Right atrium auricular region (tissue), 2 donors: ENCODE data around the gene FBXL22. TPM values are rescaled to one million over a fixed set of nuclear protein-coding genes. Genes with fewer than 3 reads are reported as not detected.

ENCODE experiments used
- DNase-seq: peaks from one replicate; pipeline ENCODE4 v3.0.0-alpha.2; 2019; ENCODE audit warnings: low spot score
- H3K27ac ChIP-seq, 2 donors: fragments of 200-600 bp; sonication (generic); 1 replicate in 1 of 2; 2 replicates in 1 of 2; pipeline ENCODE4 v1.5.1; 2016 to 2019
- H3K27me3 ChIP-seq, 2 donors: fragments of 200-600 bp; sonication (generic); one replicate each; pipeline versions ENCODE4 v1.5.1 to v1.6.0; 2017 to 2019
- H3K36me3 ChIP-seq: fragments of 200-600 bp; sonication (generic); one replicate; pipeline ENCODE4 v1.5.1; 2016
- H3K4me1 ChIP-seq, 2 donors: fragments of 200-600 bp; sonication (generic); one replicate each; pipeline versions ENCODE4 v1.5.1 to v1.6.0; 2017 to 2019
- H3K4me3 ChIP-seq, 2 donors: fragments of 200-600 bp; sonication (generic); 1 replicate in 1 of 2; 2 replicates in 1 of 2; pipeline ENCODE4 v1.5.1; 2017 to 2019; ENCODE audit warnings: mild to moderate bottlenecking in 1 of 2, moderate library complexity in 1 of 2
- H3K9me3 ChIP-seq, 2 donors: fragments of 200-600 bp; sonication (generic); one replicate each; pipeline ENCODE4 v1.5.1; 2019
- CTCF ChIP-seq, 2 donors: fragments of 200-600 bp; sonication (generic); IDR thresholded peaks; one replicate each; pipeline ENCODE4 v1.5.1; 2019; ENCODE audit warnings: antibody characterized with exemption in 2 of 2
- total RNA-seq, 2 donors: library from RNA; depleted of rRNA; stranded (reverse); fragments of >200 nt; gene quantifications; one replicate each; pipeline ENCODE4 v1.1.0, GENCODE V29; 2016

The FBXL22 gene
- total RNA-seq, 2 donors from 2014 or later = 13.8 to 20.1 TPM

- H3K36me3 ChIP-seq = peaks cover under 1% of the 10 kb centered on the region
- TF ChIP-seq CTCF (IDR thresholded peaks at IDR 0.05) = no peak
These were observed 15.0 kb upstream of the FBXL22 start for GRCh38 chr15:63582179-63582578.

GRCh38 chr15:63582718-63583426 lies 14.3 kb upstream of the FBXL22 start:
- no peak overlapping the region for H3K27ac ChIP-seq
- H3K9me3 ChIP-seq = no peaks in the 10 kb centered on the region
- no peaks in the 10 kb centered on the region for H3K4me1 ChIP-seq
- H3K4me3 ChIP-seq = no peak overlapping the region
- DNase-seq = no peak
- H3K36me3 ChIP-seq = no peaks in the 10 kb centered on the region
- no peak for TF ChIP-seq CTCF (IDR thresholded peaks at IDR 0.05)
- no peaks in the 10 kb centered on the region for H3K27me3 ChIP-seq

More at GRCh38 chr15:63582179-63582578, 15.0 kb upstream of the FBXL22 start:
- H3K27me3 ChIP-seq = no peaks in the 10 kb centered on the region
- no peaks in the 10 kb centered on the region for H3K9me3 ChIP-seq
- no peak overlapping the region for H3K27ac ChIP-seq
- H3K4me1 ChIP-seq = no peaks in the 10 kb centered on the region
- no peak overlapping the region for H3K4me3 ChIP-seq
- no peak for DNase-seq

- Histone ChIP-seq H3K4me3 (no peak overlapping the region), H3K4me1 (no peaks in the 10 kb centered on the region), H3K27me3 (no peaks in the 10 kb centered on the region), H3K9me3 (no peaks in the 10 kb centered on the region), H3K27ac (no peak overlapping the region), H3K36me3 (peaks cover 35% of the 10 kb centered on the region)
- DNase-seq = no peak
- no peak for TF ChIP-seq CTCF (IDR thresholded peaks at IDR 0.05)
These were observed 10.4 kb upstream of the FBXL22 start for GRCh38 chr15:63586790-63587189.

- no peaks in the 10 kb centered on the region for H3K9me3 ChIP-seq
- TF ChIP-seq CTCF (IDR thresholded peaks at IDR 0.05) = no peak
- no peaks in the 10 kb centered on the region for H3K27me3 ChIP-seq
- no peak for DNase-seq
- peaks cover 38% of the 10 kb centered on the region for H3K36me3 ChIP-seq
- H3K27ac ChIP-seq = no peak overlapping the region
- H3K4me1 ChIP-seq = no peaks in the 10 kb centered on the region
- H3K4me3 ChIP-seq = no peak overlapping the region
These were observed 9.7 kb upstream of the FBXL22 start for GRCh38 chr15:63587527-63587926.

- no peak for DNase-seq
- no peak overlapping the region for H3K27ac ChIP-seq
- H3K4me3 ChIP-seq = no peak overlapping the region
- no peaks in the 10 kb centered on the region for H3K9me3 ChIP-seq
- no peaks in the 10 kb centered on the region for H3K4me1 ChIP-seq
- no peaks in the 10 kb centered on the region for H3K27me3 ChIP-seq
- peaks cover 47% of the 10 kb centered on the region for H3K36me3 ChIP-seq
- no peak for TF ChIP-seq CTCF (IDR thresholded peaks at IDR 0.05)
These were observed 8.4 kb upstream of the FBXL22 start for GRCh38 chr15:63588826-63589225.
